ENCODE measurements around the gene RGL2. TPM values are rescaled to one million over a fixed set of nuclear protein-coding genes. Genes with fewer than 3 reads are reported as not detected.
A peak's percentile ranks its signal among the peaks of the same experiment; 100 is the strongest.

Gene RGL2
- total and polyA plus RNA-seq, 2 of the 13 experiments (the other 11 are each of a cell fraction or from before 2014, with no cell fraction given) = 22.9 to 47.4 TPM

- TF ChIP-seq, protein P1, sequence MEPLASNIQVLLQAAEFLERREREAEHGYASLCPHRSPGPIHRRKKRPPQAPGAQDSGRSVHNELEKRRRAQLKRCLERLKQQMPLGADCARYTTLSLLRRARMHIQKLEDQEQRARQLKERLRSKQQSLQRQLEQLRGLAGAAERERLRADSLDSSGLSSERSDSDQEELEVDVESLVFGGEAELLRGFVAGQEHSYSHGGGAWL (CRISPR knock-in tag; IDR thresholded peaks at IDR 0.05) = peak; percentile 56; the same call in 1 of the 2 replicates
- peak; percentile 73 for TF ChIP-seq GTF2F1 (IDR thresholded peaks at IDR 0.05; ENCODE audit: low read length)
- TF ChIP-seq ZFP90 (CRISPR knock-in tag; IDR thresholded peaks at IDR 0.05; ENCODE audit: borderline replicate concordance) = peak; percentile 88
- TF ChIP-seq MTA3 (CRISPR knock-in tag; IDR thresholded peaks at IDR 0.05) = peak; percentile 84; the same call in 1 of the 2 replicates
- TF ChIP-seq MAF1 (CRISPR knock-in tag; IDR thresholded peaks at IDR 0.05; ENCODE audit: borderline replicate concordance) = no peak; the same call in none of the 2 replicates
- no peak; the same call in none of the 2 replicates for TF ChIP-seq ZNF354B (CRISPR knock-in tag; IDR thresholded peaks at IDR 0.05)
- peak; percentile 82; the same call in 1 of the 2 replicates for TF ChIP-seq MED13 (CRISPR knock-in tag; IDR thresholded peaks at IDR 0.05)
- TF ChIP-seq ETV6 (CRISPR knock-in tag; conservative IDR thresholded peaks at IDR 0.05) = peak; percentile 38; the same call in 1 of the 2 replicates
- peak; percentile 67 for TF ChIP-seq KDM4B (CRISPR knock-in tag; IDR thresholded peaks at IDR 0.05)
- peak in 1 of 2 experiments; percentile 95; a peak in 2 of 4 replicates for TF ChIP-seq KLF16 (CRISPR knock-in tag; IDR thresholded peaks at IDR 0.05)
- 0 out of 2 replicates have a peak, but pooled peaks have one; percentile 17 for TF ChIP-seq ZNF20 (CRISPR knock-in tag; IDR thresholded peaks at IDR 0.05)
- TF ChIP-seq, protein P2, sequence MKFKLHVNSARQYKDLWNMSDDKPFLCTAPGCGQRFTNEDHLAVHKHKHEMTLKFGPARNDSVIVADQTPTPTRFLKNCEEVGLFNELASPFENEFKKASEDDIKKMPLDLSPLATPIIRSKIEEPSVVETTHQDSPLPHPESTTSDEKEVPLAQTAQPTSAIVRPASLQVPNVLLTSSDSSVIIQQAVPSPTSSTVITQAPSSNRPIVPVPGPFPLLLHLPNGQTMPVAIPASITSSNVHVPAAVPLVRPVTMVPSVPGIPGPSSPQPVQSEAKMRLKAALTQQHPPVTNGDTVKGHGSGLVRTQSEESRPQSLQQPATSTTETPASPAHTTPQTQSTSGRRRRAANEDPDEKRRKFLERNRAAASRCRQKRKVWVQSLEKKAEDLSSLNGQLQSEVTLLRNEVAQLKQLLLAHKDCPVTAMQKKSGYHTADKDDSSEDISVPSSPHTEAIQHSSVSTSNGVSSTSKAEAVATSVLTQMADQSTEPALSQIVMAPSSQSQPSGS (CRISPR knock-in tag; IDR thresholded peaks at IDR 0.05) = peak; percentile 89
- no peak for TF ChIP-seq ZFAT (CRISPR knock-in tag; conservative IDR thresholded peaks at IDR 0.05)
- no peak for TF ChIP-seq FIP1L1 (IDR thresholded peaks at IDR 0.05; ENCODE audit: borderline replicate concordance, insufficient read depth, low read depth, low read length)
- peak; percentile 35; the same call in 1 of the 2 replicates for TF ChIP-seq TOE1 (CRISPR knock-in tag; IDR thresholded peaks at IDR 0.05)
- 0 out of 2 replicates have a peak, but pooled peaks have one; percentile 25 for TF ChIP-seq IRF1 (CRISPR knock-in tag; IDR thresholded peaks at IDR 0.05; ENCODE audit: low read depth)
- no peak for TF ChIP-seq ATF7 (IDR thresholded peaks at IDR 0.05)
- TF ChIP-seq ATF7 (CRISPR knock-in tag; IDR thresholded peaks at IDR 0.05) = no peak
- TF ChIP-seq BHLHE40 (IDR thresholded peaks at IDR 0.05; ENCODE audit: low read length) = no peak; the same call in 1 of the 2 replicates
- peak; percentile 82 for TF ChIP-seq TBL1XR1 (IDR thresholded peaks at IDR 0.05; ENCODE audit: borderline replicate concordance, low read length, partially characterized antibody)
- peak; percentile 47 for TF ChIP-seq ZSCAN22 (CRISPR knock-in tag; IDR thresholded peaks at IDR 0.05)
- peak; percentile 32; the same call in 1 of the 2 replicates for TF ChIP-seq ZHX1 (CRISPR knock-in tag; IDR thresholded peaks at IDR 0.05; ENCODE audit: low read depth)
- TF ChIP-seq ZBTB8A (CRISPR knock-in tag; IDR thresholded peaks at IDR 0.05; ENCODE audit: borderline replicate concordance, low read depth) = peak; percentile 93
- peak; percentile 87; the same call in 1 of the 2 replicates for TF ChIP-seq PAX8 (CRISPR knock-in tag; IDR thresholded peaks at IDR 0.05; ENCODE audit: borderline replicate concordance)
- TF ChIP-seq PPARG (CRISPR knock-in tag; conservative IDR thresholded peaks at IDR 0.05) = peak; percentile 70; the same call in 1 of the 2 replicates
Observed at GRCh38 chr6:33271468-33272274, 27.1 kb downstream of the RGL2 start, which contains the start of the genes RPS18 and VPS52 (continued).

Data from HepG2 (cell line).